Vagina (tissue), 2 donors: ENCODE measurements around the gene CAVIN3.

ENCODE experiments used
- CTCF ChIP-seq, 3 experiments: fragments of 450-650 bp in 2 of 3; fragments of 200-600 bp in 1 of 3; sonication (generic) in 1 of 3; IDR thresholded peaks; one replicate each; pipeline ENCODE4 v1.5.1; 2017 to 2019; ENCODE audit warnings: antibody characterized with exemption in 3 of 3, mild to moderate bottlenecking in 2 of 3, moderate library complexity in 2 of 3
- POLR2A ChIP-seq, 2 donors: fragments of 450-650 bp; IDR thresholded peaks; one replicate each; pipeline ENCODE4 v1.6.1; 2017; ENCODE audit warnings: antibody characterized with exemption in 2 of 2, mild to moderate bottlenecking in 2 of 2, moderate library complexity in 2 of 2

DNA sequence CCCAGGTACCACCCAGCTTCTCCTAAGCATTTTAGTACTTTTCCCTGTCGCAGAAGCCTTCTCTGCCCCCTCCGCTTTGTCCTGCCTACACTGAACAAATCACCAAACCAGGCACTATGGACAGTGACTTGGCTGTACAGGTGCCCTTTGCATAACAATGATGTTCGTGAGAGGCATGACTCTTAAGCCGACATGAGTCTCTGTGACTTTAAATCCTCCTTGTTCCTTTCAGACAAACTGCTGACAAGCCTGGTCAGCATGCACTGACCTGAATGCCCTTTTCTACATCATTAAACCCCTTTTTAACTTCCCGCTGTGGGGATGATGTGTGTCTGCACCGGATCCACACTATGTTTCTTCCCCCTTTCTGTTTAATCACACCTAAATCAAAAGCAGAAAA, 16.6 kb downstream of the CAVIN3 start:
- no peak for TF ChIP-seq POLR2A (IDR thresholded peaks at IDR 0.05)
- no peak for TF ChIP-seq CTCF (IDR thresholded peaks at IDR 0.05)
